IMR-90 (cell line): ENCODE data around the gene LHPP. TPM values are rescaled to one million over a fixed set of nuclear protein-coding genes. Genes with fewer than 3 reads are reported as not detected.

ENCODE experiments used
- ATAC-seq: fragments of 200-7000 bp; cut with Tn5 transposase; 2 replicates; pipeline ENCODE4 v1.9.1; 2020; ENCODE audit warnings: low read depth, mild to moderate bottlenecking, moderate library complexity
- BruUV-seq: library from RNA; stranded (reverse); fragments of 400-500 nt; replicated peaks from 2 replicates; lab custom pipeline; 2021; lab: Mats Ljungman, UMichigan
- CTCF ChIA-PET: fragments of 300-600 bp; formaldehyde crosslinking; extraction: SDS; loops from one replicate; lab custom pipeline; 2021; ENCODE audit warnings: antibody characterized with exemption; lab: Yijun Ruan, JAX
- POLR2A ChIA-PET: fragments of 300-600 bp; sonication (Branson Sonifier 250); formaldehyde crosslinking; loops from one replicate; lab custom pipeline; 2022; ENCODE audit warnings: antibody characterized with exemption; ENCODE audit not compliant: unreplicated experiment; lab: Charles Lee
- DNase-seq: peaks from one replicate; pipeline ENCODE4 v3.0.0; 2013
- H2AFZ ChIP-seq: replicated peaks from 2 replicates; pipeline ENCODE3; 2013; ENCODE audit warnings: low read length, mild to moderate bottlenecking; ENCODE audit not compliant: poor library complexity
- H2AK5ac ChIP-seq: 2 replicates; pipeline ENCODE4 v1.6.1; 2013; ENCODE audit warnings: low read depth, low read length, inconsistent platforms
- H2AK9ac ChIP-seq: replicated peaks from 2 replicates; pipeline ENCODE3; 2013; ENCODE audit warnings: mild to moderate bottlenecking, low read depth, low read length, moderate library complexity; ENCODE audit not compliant: poor library complexity
- H2BK120ac ChIP-seq: 2 replicates; pipeline ENCODE4 v1.6.1; 2013; ENCODE audit warnings: low read depth, low read length, inconsistent platforms
- H2BK15ac ChIP-seq: 3 replicates; pipeline ENCODE4 v1.6.1; 2013; ENCODE audit warnings: low read depth, low read length, inconsistent platforms
- H2BK20ac ChIP-seq: 2 replicates; pipeline ENCODE4 v1.6.1; 2013; ENCODE audit warnings: low read depth, mild to moderate bottlenecking, inconsistent platforms, low read length, moderate library complexity
- H2BK5ac ChIP-seq: 2 replicates; pipeline ENCODE4 v1.6.1; 2013; ENCODE audit warnings: mild to moderate bottlenecking, low read depth, low read length, inconsistent platforms; ENCODE audit not compliant: poor library complexity, severe bottlenecking
- H3K14ac ChIP-seq: replicated peaks from 2 replicates; pipeline ENCODE4 v1.6.1; 2013; ENCODE audit warnings: low read depth, low read length, inconsistent platforms
- H3K18ac ChIP-seq: 2 replicates; pipeline ENCODE4 v1.6.1; 2013; ENCODE audit warnings: low read depth, low read length, control low read depth
- H3K23ac ChIP-seq: 2 replicates; pipeline ENCODE4 v1.6.1; 2013; ENCODE audit warnings: low read depth, low read length, inconsistent platforms
- H3K27ac ChIP-seq: 2 replicates; pipeline ENCODE4 v1.5.1; 2013; ENCODE audit warnings: mild to moderate bottlenecking, control low read depth, low read length; ENCODE audit not compliant: insufficient read depth
- H3K27me3 ChIP-seq: 2 replicates; pipeline ENCODE4 v1.6.1; 2013; ENCODE audit warnings: low read length; ENCODE audit not compliant: control insufficient read depth, insufficient read depth
- H3K36me3 ChIP-seq: 2 replicates; pipeline ENCODE4 v1.6.1; 2013; ENCODE audit warnings: low read length, mixed read lengths; ENCODE audit not compliant: control insufficient read depth, insufficient read depth
- H3K4ac ChIP-seq: 2 replicates; pipeline ENCODE4 v1.6.1; 2013; ENCODE audit warnings: low read depth, low read length, inconsistent platforms
- H3K4me1 ChIP-seq: 2 replicates; pipeline ENCODE4 v1.6.1; 2013; ENCODE audit warnings: low read length, mixed read lengths; ENCODE audit not compliant: control insufficient read depth, insufficient read depth
- H3K4me2 ChIP-seq: 2 replicates; pipeline ENCODE4 v1.6.1; 2013; ENCODE audit warnings: low read depth, mild to moderate bottlenecking, control low read depth, low read length, moderate library complexity
- H3K4me3 ChIP-seq: 2 replicates; pipeline ENCODE4 v1.5.1; 2013; ENCODE audit warnings: low read depth, mild to moderate bottlenecking, control low read depth, low read length, moderate library complexity; ENCODE audit not compliant: insufficient read depth
- H3K56ac ChIP-seq: 2 replicates; pipeline ENCODE4 v1.6.1; 2013; ENCODE audit warnings: low read length, inconsistent platforms; ENCODE audit not compliant: insufficient read depth; ENCODE audit errors: extremely low read depth
- H3K79me1 ChIP-seq, 2 experiments: 2 replicates each; pipeline ENCODE4 v1.6.1; 2013; ENCODE audit warnings: low read length in 2 of 2, inconsistent platforms in 1 of 2, low read depth in 1 of 2
- H3K9ac ChIP-seq: 2 replicates; pipeline ENCODE4 v1.6.1; 2013; ENCODE audit warnings: low read depth, low read length, control low read depth
- H3K9me1 ChIP-seq: 2 replicates; pipeline ENCODE4 v1.6.1; 2013; ENCODE audit warnings: low read length, inconsistent platforms; ENCODE audit not compliant: insufficient read depth
- H3K9me3 ChIP-seq: 2 replicates; pipeline ENCODE4 v1.6.1; 2013; ENCODE audit warnings: low read length; ENCODE audit not compliant: control insufficient read depth, insufficient read depth
- H4K20me1 ChIP-seq: 2 replicates; pipeline ENCODE4 v1.6.1; 2013; ENCODE audit warnings: low read length, inconsistent platforms; ENCODE audit not compliant: insufficient read depth
- H4K5ac ChIP-seq: 2 replicates; pipeline ENCODE4 v1.6.1; 2013; ENCODE audit warnings: mild to moderate bottlenecking, low read depth, low read length, control low read depth
- H4K8ac ChIP-seq, 2 experiments: 2 replicates each; pipeline ENCODE4 v1.6.1; 2013; ENCODE audit warnings: low read depth in 2 of 2, low read length in 2 of 2, control low read depth in 1 of 2, inconsistent platforms in 1 of 2
- H4K91ac ChIP-seq: 2 replicates; pipeline ENCODE4 v1.6.1; 2013; ENCODE audit warnings: low read depth, low read length, inconsistent platforms; ENCODE audit not compliant: insufficient read depth
- BHLHE40 ChIP-seq: fragments of 150-350 bp; IDR thresholded peaks from 2 replicates; pipeline ENCODE4 v1.6.1; 2016; ENCODE audit warnings: mild to moderate bottlenecking, low read depth, low read length
- CEBPB ChIP-seq: IDR thresholded peaks from 2 replicates; pipeline ENCODE4 v1.6.1; 2012; ENCODE audit warnings: low read depth, low read length, improper control_type of control experiment
- CHD1 ChIP-seq: IDR thresholded peaks from 2 replicates; pipeline ENCODE4 v1.6.1; 2012; ENCODE audit warnings: low read depth, low read length, improper control_type of control experiment
- FOS ChIP-seq: fragments of 150-350 bp; IDR thresholded peaks from 2 replicates; pipeline ENCODE4 v1.6.1; 2016; ENCODE audit warnings: low read depth, low read length
- MAFK ChIP-seq: IDR thresholded peaks from 2 replicates; pipeline ENCODE4 v1.6.1; 2012; ENCODE audit warnings: low read depth, low read length, improper control_type of control experiment
- MAZ ChIP-seq: IDR thresholded peaks from 2 replicates; pipeline ENCODE4 v1.6.1; 2012; ENCODE audit warnings: low read depth, mild to moderate bottlenecking, low read length, improper control_type of control experiment, moderate library complexity, borderline replicate concordance
- MXI1 ChIP-seq: IDR thresholded peaks from 2 replicates; pipeline ENCODE4 v1.6.1; 2012; ENCODE audit warnings: low read depth, mild to moderate bottlenecking, low read length, moderate library complexity, borderline replicate concordance
- POLR2A ChIP-seq: IDR thresholded peaks from 2 replicates; pipeline ENCODE4 v1.6.1; 2012; ENCODE audit warnings: mild to moderate bottlenecking, low read depth, low read length
- RAD21 ChIP-seq: IDR thresholded peaks from 2 replicates; pipeline ENCODE4 v1.6.1; 2012; ENCODE audit warnings: low read length, improper control_type of control experiment
- RFX5 ChIP-seq: IDR thresholded peaks from 2 replicates; pipeline ENCODE4 v1.8.0; 2012; ENCODE audit warnings: low read depth, mild to moderate bottlenecking, low read length, moderate library complexity
- SMC3 ChIP-seq: fragments of 150-350 bp; IDR thresholded peaks from 2 replicates; pipeline ENCODE4 v1.6.1; 2016; ENCODE audit warnings: low read depth, mild to moderate bottlenecking, antibody characterized with exemption, low read length, moderate library complexity
- USF2 ChIP-seq: fragments of 150-350 bp; IDR thresholded peaks from 2 replicates; pipeline ENCODE4 v1.6.1; 2017; ENCODE audit warnings: mild to moderate bottlenecking, antibody characterized with exemption, low read length, low read depth
- WGBS, 2 experiments: methylation state at CpG; one replicate each; pipeline versions ENCODE4 v1.1.5 to v1.1.7; 2013; ENCODE audit warnings: missing lambda C conversion rate in 2 of 2; ENCODE audit not compliant: insufficient read length in 1 of 2; ENCODE audit errors: extremely low coverage in 2 of 2; 5-methylcytosine and 5-hydroxymethylcytosine counted together
- dilution Hi-C: fragments of 300-500 bp; cut with HindIII; formaldehyde crosslinking; loops from one replicate; pipeline ENCODE4 v1.14.3; 2018; ENCODE audit warnings: low sequenced_read_pairs; ENCODE audit not compliant: unreplicated experiment
- in situ Hi-C: fragments of 300-500 bp; cut with MboI; formaldehyde crosslinking; loops from 3 replicates; pipeline ENCODE4 v1.14.3; 2019; ENCODE audit warnings: low sequenced_read_pairs, inconsistent platforms, mixed read lengths
- intact Hi-C: fragments of 100-400 bp; cut with micrococcal nuclease; formaldehyde crosslinking; loops from 2 replicates; pipeline ENCODE4 v1.10.0; 2022
- polyA plus RNA-seq, 3 experiments: library from polyadenylated mRNA; depleted of rRNA; stranded (reverse); fragments of >200 nt; gene quantifications; 2 replicates each; pipeline ENCODE4 v1.2.3, GENCODE V29; 2012; ENCODE audit warnings: low replicate concordance in 1 of 3
- total RNA-seq: library from RNA; depleted of rRNA; stranded (reverse); fragments of >200 nt; gene quantifications from 2 replicates; pipeline ENCODE4 v1.2.3, GENCODE V29; 2012
- TF ChIP-seq, protein P1 (sequence below): conservative IDR thresholded peaks from 2 replicates; pipeline ENCODE4 v1.5.1; 2012; ENCODE audit warnings: mild to moderate bottlenecking, low read depth, low read length, improper control_type of control experiment
- TF ChIP-seq, protein P2 (sequence below): fragments of 150-350 bp; IDR thresholded peaks from 2 replicates; pipeline ENCODE4 v1.6.1; 2016; ENCODE audit warnings: low read depth, mild to moderate bottlenecking, low read length, moderate library complexity, borderline replicate concordance

Gene LHPP
- total and polyA plus RNA-seq, 2 of the 4 experiments (the other 2 are of a cell fraction) = 2.7 to 8.3 TPM

GRCh38 chr10:124544711-124545110 is 83.1 kb downstream of the LHPP start:
- no peaks in the 10 kb centered on the region; the same call in 1 of the 2 replicates for H4K20me1 ChIP-seq
- no peak overlapping the region for H3K4me3 ChIP-seq
- TF ChIP-seq CEBPB = no peak
- no peak for TF ChIP-seq RAD21
- TF ChIP-seq CHD1 = no peak
- no peak for TF ChIP-seq POLR2A
- no peak for TF ChIP-seq MXI1
- TF ChIP-seq, protein P1, sequence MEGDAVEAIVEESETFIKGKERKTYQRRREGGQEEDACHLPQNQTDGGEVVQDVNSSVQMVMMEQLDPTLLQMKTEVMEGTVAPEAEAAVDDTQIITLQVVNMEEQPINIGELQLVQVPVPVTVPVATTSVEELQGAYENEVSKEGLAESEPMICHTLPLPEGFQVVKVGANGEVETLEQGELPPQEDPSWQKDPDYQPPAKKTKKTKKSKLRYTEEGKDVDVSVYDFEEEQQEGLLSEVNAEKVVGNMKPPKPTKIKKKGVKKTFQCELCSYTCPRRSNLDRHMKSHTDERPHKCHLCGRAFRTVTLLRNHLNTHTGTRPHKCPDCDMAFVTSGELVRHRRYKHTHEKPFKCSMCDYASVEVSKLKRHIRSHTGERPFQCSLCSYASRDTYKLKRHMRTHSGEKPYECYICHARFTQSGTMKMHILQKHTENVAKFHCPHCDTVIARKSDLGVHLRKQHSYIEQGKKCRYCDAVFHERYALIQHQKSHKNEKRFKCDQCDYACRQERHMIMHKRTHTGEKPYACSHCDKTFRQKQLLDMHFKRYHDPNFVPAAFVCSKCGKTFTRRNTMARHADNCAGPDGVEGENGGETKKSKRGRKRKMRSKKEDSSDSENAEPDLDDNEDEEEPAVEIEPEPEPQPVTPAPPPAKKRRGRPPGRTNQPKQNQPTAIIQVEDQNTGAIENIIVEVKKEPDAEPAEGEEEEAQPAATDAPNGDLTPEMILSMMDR = no peak
- no peak for TF ChIP-seq BHLHE40
- no peak for TF ChIP-seq USF2
- TF ChIP-seq FOS = no peak
- no peak for TF ChIP-seq SMC3
- TF ChIP-seq MAZ = no peak
- TF ChIP-seq, protein P2, sequence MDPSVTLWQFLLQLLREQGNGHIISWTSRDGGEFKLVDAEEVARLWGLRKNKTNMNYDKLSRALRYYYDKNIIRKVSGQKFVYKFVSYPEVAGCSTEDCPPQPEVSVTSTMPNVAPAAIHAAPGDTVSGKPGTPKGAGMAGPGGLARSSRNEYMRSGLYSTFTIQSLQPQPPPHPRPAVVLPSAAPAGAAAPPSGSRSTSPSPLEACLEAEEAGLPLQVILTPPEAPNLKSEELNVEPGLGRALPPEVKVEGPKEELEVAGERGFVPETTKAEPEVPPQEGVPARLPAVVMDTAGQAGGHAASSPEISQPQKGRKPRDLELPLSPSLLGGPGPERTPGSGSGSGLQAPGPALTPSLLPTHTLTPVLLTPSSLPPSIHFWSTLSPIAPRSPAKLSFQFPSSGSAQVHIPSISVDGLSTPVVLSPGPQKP = no peak
- TF ChIP-seq MAFK = no peak
- no peak for TF ChIP-seq RFX5
- no peaks in the 10 kb centered on the region for H3K4me1 ChIP-seq
- no peak overlapping the region for H3K27ac ChIP-seq
- DNase-seq (no peak), ATAC-seq (no peak)
- H2BK15ac ChIP-seq = no peak overlapping the region
- no peaks in the 10 kb centered on the region for H3K9me3 ChIP-seq
- H2BK120ac ChIP-seq = no peak overlapping the region
- no peak overlapping the region for H4K5ac ChIP-seq
- H3K9me1 ChIP-seq = no peaks in the 10 kb centered on the region
- no peak overlapping the region for H4K8ac ChIP-seq
- H3K18ac ChIP-seq = no peak overlapping the region
- WGBS, 2 experiments = 100% methylated on average over 2 of the region's 16 CpGs; no CpG with 5 or more reads in 1 of the 2 experiments
- no peak overlapping the region for H2AFZ ChIP-seq
- no peak overlapping the region for H4K91ac ChIP-seq
- intact Hi-C loops = loop anchor here (2.0 kb wide), 1 partner anchor 60 kb away; no protein-coding TSS in a partner anchor
- no peak overlapping the region for H2AK5ac ChIP-seq
- in situ Hi-C loops = loop anchor here (25.0 kb wide), 1 partner anchor 443 kb away; no protein-coding TSS in a partner anchor
- no peak overlapping the region for H3K4ac ChIP-seq
- no peak overlapping the region for H3K4me2 ChIP-seq
- no peaks in the 10 kb centered on the region for H3K79me1 ChIP-seq
- CTCF ChIA-PET = no interaction called here
- no peak overlapping the region for H2BK20ac ChIP-seq
- no peak overlapping the region for H3K9ac ChIP-seq
- H3K27me3 ChIP-seq = peaks cover 4% of the 10 kb centered on the region; the same call in 1 of the 2 replicates
- H3K14ac ChIP-seq = no peak overlapping the region
- no peak overlapping the region for H3K56ac ChIP-seq
- POLR2A ChIA-PET = no interaction called here
- no peak overlapping the region for H3K23ac ChIP-seq
- dilution Hi-C loops = no loop called here
- BruUV-seq = no TSS peak
- no peaks in the 10 kb centered on the region for H3K36me3 ChIP-seq
- no peak overlapping the region for H2BK5ac ChIP-seq
- H2AK9ac ChIP-seq = no peak overlapping the region
